SU-DHL-6 (cell line): Measurements from ENCODE around the gene CFAP99.

ENCODE experiments used
- EZH2phosphoT487 ChIP-seq: fragments of 200-600 bp; sonication (generic), shearing (Covaris generic); conservative IDR thresholded peaks from 2 replicates; pipeline ENCODE4 v1.6.1; 2018; ENCODE audit warnings: mild to moderate bottlenecking, antibody characterized with exemption, low read length, moderate library complexity, mixed read lengths
- TF ChIP-seq, protein P1 (sequence below): fragments of 200-600 bp; sonication (generic); IDR thresholded peaks from one replicate; pipeline ENCODE4 v1.5.1; 2017; ENCODE audit warnings: antibody characterized with exemption, mild to moderate bottlenecking, low read length, moderate library complexity; ENCODE audit not compliant: insufficient read depth, poor library complexity, severe bottlenecking

DNA sequence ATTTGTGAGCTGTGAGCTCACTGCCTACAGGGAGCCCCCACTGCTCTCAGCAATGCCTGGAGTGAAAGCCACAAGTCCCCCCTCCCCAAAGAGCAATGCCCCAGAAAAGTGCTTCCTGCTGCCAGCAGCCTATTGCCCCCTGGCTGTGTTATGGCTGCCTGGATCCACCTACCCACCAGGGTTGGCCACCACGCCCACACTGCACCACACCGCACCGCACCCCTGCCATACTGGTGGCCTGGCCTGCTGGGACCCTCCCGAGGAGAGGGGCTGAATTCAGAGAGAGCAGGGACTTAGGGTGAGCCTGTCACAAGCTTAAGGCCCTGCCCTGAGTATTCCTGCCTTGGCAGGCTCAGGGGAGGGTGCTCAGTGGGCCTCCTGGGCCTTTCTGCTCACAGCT lies 4.3 kb downstream of the CFAP99 start:
- TF ChIP-seq EZH2phosphoT487: no peak
- TF ChIP-seq, protein P1, sequence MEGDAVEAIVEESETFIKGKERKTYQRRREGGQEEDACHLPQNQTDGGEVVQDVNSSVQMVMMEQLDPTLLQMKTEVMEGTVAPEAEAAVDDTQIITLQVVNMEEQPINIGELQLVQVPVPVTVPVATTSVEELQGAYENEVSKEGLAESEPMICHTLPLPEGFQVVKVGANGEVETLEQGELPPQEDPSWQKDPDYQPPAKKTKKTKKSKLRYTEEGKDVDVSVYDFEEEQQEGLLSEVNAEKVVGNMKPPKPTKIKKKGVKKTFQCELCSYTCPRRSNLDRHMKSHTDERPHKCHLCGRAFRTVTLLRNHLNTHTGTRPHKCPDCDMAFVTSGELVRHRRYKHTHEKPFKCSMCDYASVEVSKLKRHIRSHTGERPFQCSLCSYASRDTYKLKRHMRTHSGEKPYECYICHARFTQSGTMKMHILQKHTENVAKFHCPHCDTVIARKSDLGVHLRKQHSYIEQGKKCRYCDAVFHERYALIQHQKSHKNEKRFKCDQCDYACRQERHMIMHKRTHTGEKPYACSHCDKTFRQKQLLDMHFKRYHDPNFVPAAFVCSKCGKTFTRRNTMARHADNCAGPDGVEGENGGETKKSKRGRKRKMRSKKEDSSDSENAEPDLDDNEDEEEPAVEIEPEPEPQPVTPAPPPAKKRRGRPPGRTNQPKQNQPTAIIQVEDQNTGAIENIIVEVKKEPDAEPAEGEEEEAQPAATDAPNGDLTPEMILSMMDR: no peak
